Kasumi-1 (cell line): ENCODE data around the gene PJVK.
"Not testable (repeated sequence)": the region's sequence is repeated elsewhere in the genome, so short reads cannot be mapped to it uniquely, and the experiment has no call there.

Source experiments
- DNase-seq, 2 experiments: peaks; one replicate each; lab custom pipeline; 2025; lab: John Stamatoyannopoulos, UW

PJVK gene

DNA sequence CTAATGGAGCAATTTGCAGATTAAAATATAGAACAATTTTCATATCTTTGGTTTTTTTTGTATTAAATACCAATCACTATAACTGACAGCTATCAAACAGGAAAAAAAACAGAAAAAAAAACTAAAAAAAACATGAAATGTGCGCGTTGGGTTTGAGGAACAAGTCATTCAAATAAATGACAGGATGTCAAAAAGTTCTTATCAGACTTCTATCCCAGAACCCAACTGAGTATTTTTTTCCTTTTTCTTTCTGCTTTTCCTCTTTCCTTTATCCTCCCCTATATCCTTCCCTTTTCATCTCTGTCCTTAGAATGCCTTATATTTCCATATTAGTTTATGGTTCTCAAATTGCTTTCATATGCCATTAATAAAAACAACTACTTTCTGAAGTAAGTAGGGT lies 14.5 kb upstream of the PJVK start:
- no peak for DNase-seq

DNA sequence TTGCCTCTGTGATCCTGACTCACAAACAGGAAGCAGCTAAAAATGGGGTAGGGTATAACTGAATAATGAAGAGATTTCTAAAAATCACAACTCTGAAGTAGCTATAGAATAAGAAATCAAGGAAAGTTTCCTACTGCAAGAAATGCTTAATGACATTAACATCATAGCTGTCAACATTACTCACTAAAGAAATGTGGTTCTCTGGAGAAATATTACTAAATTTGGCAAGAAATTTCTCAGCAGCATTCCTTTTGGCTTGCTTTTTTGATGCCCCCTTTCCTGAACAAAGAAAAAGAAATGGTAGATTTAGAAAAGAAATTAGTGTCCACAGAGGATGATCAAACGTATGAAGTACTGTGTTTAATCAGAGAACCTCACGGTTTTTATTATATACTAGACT lies 9.8 kb upstream of the PJVK start:
- DNase-seq = no peak

DNA sequence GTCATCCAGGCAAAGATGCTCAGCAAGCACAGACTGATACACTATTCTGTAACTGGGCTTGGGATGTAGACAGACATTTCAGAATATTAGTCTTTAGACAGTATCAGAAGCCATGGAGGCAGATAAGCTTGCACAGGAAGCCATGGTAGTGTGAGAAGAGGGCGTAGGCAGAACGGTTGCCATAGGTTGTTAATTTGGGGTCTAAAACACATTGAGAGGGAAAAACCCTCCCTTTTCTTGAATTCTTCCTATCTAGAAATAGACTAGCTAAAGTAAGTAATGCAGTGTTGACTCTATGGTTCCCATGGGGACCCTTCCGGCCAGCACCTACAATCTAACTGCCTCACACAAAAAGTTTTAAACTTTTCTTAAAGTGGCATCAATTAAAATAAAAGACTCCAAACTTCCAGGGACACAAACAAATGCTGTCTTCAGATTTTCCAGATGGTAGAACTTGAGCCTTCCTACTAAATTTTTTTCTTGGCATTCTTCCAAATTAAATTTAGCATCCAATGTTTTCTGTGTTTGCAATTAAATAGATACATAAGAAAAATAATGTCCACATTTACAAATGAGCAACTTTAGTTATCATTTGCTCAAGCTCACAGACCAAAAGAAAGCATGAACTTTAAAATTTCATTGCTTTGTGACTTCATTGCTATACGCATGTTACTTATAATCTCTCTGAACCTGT lies 2.1 kb upstream of the PJVK start:
- no peak for DNase-seq

DNA sequence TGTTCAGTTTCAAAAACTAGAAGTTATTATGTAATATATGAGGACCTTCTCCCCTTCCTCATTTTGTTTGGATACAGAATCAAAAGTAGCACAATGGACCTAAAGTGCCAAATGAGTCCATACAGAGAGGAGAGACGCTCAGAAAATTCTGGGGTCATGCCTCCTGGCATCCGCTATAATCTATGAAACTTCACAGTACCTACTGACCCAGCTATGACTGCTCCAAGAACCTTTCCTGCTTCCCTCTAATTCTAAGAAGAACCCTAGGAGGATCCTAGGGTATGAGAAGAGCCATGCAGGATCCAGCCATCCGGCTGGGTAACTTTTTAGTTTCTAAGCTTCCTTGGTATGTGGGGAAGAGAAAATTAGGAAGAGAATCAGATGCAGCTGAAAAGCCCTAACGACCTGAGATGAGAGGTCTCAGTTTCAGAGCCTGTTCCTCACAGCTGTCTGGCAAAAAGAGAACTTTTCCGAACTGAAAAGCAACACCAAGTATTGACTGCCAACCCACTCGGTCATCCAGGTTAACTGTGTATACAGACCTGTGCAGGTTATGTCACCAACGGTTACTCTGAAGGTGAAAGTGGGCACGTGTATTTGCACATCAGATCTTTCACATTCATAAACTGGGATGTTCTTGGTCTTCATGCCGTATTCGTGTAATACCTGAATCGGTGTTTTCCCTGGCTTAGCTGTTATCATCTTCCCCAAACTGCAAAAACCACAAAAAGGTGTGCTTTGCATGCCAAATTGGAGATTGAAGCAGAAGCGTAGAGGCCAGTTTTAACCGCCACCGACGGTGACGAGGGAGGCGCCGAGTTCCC lies 1.3 kb upstream of the PJVK start:
- no peak for DNase-seq

DNA sequence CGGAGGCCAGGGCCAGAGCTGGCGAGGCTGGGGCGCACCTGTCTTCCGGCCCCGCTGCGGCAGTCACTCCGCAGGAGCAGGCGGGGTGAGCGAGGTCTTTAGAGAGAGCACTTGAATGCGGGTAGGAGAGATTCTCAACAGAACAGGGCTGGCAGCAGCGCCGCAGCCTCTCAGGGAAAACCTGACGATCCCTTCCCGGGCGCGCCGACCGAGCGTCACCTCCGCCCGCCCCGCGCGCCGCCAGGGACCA lies 729 bp upstream of the PJVK start:
- DNase-seq = no peak

DNA sequence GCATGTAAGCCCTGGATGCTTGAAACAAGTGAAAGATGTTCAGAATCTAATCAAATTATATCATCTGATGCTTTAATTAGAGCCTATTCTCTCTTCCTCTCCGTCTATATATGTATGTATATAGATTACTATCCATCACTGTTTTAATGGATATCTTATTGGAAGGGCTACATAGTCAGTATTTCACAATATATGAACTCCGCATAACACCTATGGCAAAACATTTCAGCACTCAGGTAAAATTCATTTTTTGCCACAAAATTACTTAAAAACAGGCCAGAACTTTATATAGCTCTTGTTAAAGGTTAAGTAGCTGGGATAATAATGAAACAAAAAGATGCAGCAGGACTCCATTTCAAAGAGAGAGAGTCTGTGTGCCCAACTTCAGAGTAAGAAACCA lies 1.2 kb downstream of the PJVK start:
- DNase-seq = no peak

DNA sequence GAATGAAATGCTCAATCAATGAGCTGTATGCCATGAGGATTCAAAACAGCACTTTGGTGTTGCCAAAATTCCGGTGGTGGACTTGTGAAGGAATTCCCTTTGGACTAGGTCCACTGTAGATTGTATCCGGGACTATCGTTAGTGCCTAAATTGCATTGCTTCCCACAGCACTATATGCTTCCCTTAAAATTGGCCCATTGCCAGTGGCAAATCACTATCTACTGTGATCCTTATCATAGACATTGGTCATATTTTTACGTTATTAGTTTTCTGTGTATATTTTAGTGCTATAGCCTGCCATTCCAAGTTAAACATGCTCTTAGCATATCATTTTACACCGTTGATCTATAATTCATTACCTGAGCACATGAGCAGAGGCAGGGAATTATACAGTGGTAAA lies 1.7 kb downstream of the PJVK start:
- DNase-seq = no peak

DNA sequence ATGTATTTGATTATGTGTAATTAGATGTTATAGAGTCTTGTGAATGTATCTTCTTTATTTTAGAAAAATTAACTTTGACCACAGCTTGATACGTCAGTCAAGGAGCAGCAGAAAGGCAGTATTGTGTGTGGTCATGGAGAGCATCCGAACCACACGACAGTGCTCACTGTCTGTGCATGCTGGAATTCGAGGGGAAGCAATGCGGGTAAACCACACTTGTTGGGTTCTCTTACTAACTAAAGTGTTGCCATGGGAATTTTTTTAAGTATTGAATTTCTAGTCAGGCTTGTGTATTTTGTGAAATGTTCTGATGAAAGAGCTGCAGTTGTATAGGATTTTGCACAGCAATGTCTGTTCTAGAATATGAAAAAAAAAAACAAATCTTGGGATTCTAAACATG lies 4.8 kb downstream of the PJVK start:
- no peak for DNase-seq

DNA sequence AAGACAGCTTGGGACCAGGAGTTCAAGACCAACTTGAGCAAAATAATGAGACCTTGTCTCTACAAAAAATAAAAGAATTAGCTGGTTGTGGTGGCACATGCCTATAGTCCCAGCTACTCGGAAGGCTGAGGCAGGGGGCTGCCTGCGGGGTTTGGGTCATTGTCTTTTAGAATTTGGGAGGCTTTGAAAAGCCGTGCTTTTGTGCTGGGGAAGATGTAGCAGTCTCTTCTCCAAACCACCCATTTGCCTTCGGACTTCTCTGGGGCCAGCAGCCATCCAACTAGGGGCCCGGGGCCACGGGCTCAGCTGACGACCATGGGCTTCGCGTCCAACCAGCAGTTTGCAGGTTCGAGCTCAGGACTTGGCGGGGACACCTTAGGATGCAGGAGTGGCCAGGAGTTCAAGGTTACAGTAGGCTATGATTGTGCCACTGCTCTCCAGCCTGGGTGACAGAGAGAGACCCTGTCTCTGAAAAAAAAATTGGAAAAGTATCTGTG lies 6.3 kb downstream of the PJVK start:
- DNase-seq = no peak

DNA sequence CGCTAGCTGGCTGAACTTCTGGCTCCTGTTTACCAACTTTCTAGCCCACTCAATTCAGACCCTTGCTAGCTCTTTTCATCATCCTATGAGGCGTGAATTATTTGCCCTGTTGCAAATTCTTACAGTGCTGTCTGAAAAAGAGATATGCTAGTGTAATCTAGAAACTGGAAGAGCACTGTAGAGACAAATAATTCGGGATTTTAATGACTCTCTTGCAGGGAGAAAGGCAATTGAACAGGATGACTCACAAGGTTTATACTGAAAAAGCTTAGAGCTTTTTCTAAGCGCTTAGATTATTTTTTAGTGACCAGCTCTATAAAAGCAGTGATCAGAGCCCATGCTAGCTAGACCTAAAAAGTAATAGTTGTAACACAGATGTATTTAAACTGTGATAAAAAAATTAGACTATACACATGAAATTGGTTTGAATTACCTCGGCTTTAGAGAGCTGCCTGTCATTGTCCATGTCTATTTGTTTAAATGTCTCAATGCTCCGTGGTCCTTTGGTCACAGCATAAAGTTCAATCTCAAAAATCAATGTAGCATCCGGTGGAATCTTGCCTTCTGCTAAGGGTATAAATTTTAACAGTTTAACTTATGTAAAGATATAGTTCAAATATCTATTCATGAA lies 18.2 kb downstream of the PJVK start:
- DNase-seq = no peak

DNA sequence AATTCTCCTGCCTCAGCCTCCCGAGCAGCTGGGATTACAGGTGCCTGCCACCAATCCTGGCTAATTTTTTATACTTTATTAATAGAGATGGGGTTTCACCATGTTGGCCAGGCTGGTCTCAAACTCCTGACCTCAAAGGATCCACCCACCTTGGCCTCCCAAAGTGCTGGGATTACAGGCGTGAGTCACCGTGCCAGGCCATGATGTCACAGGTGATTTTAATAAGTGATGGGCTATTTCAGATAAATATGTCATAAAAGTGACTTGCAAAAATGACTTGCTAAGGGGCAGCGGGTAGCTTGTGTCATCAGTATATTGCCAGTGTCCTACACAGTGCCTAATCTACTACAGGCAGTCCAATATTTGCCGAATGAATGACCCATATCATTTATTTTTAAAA lies 20.1 kb downstream of the PJVK start:
- DNase-seq = not testable (repeated sequence)

DNA sequence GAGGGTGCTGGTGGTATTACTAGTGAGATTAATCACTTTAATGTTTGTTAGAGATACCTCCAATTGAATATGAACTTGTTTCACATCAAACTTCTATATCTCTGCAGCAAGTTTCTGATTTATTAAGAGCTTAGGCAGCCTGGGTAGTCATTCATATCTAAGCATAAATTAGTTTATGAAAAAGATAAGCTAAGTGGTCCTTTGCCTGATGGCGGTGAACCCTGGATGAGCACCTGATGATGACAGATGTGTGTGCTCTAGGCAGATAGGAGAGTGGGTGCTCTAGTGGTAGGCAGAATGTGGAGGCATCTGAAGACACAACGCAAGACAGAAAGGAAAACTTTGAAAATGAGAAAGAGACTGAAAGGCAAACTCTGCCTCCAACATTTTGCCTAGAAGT lies 22.2 kb downstream of the PJVK start:
- DNase-seq = no peak

DNA sequence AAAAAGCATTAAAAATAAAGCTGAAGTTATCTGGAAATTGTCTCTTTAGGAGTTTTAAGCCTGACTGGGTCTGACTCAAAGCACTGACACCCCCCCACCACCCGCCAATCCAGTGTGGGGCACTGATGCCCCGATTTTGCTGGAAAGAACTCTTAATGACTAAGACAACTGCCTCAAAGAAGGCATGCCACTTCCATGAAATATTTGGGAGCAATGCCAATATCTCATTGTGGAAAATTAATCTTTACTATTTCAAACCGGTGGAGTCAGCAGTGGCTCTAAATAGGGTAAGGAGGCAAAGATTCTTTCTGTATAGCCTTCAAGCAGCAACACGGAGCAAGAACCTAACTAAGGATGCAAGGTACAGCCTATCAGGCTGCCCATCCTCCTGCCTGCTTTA lies 22.8 kb downstream of the PJVK start:
- no peak for DNase-seq

DNA sequence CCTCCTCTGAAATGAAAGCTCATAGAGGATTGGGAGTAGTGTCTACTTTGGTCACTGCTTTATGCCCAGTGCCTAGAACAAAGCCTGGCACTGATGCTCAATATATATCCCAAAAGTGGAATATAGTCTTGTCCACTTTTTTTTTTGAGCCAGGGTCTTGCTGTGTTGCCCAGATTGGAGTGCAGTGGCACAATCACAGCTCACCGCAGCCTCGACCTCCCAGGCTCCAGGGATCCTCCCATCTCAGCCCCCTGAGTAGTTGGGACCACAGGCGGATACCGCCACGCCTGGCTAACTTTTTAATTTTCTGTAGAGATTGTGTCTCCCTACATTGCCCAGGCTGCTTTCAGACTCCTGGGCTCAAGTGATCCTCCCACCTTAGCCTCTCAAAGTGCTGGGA lies 23.4 kb downstream of the PJVK start:
- DNase-seq = no peak

DNA sequence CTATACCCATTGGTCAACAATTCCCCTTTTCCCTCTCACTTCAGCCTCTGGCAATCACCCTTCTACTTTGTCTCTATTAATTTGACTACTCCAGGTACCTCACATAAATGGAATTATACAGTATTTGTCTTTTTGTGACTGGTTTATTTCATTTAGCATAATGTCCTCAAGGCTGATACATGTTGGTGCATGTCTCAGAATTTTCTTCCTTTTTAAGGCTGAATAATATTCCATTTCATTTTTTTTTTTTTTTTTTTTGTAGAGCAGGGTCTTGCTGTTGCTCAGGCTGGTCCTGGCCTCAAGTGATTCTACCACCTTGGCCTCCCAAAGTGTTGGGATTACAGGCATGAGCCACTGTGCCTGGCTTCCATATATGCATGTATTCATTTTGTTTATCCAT lies 25.3 kb downstream of the PJVK start:
- DNase-seq = no peak

DNA sequence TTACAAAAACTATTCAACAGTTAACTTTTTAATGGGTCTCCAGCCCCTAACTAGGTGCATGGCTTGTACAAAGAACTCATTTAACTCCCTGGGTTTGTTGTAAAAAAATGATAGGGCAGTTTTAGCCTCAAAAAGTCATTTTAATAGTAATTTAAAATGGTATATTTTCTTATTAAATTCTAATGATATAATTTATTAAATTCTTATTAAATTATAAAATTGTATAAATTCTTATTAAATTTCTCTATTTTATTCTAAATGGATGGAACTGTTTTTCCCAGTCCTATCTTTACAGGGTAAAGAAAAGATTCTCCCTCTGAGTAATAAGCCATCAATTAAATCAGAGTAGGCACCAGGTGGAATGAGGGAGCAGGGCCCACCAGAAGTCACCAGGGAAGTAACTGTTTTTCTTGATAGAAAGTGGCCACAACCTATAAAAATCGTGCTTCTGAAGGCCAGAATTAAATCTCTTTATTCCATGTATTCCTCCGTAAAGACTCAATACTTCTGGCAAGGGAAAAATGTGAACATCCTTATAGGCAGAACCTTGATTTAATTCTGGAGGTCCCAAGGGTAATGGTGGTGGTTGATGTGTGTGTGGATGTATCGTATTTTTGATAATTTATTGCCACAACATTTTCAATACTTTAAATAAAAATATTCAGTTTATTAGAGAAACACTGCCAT lies 26.4 kb downstream of the PJVK start:
- peak; percentile 27 to 77 for DNase-seq

DNA sequence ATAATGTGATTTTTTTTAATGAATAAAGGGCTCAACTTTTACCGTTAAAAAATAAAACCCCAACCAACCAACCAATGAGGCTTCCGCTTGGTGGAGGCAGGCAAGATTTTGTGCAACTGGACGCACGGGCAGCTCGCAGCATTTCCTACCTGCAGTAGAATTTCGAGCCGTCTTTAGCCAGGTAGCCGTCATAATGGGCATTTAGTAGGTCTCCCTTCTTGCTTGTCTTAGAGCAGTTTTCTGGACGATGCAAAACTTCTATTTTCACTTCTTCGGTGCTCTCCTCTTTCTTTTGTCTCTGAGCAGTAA lies 26.9 kb downstream of the PJVK start:
- peak; percentile 67 to 77 for DNase-seq

DNA sequence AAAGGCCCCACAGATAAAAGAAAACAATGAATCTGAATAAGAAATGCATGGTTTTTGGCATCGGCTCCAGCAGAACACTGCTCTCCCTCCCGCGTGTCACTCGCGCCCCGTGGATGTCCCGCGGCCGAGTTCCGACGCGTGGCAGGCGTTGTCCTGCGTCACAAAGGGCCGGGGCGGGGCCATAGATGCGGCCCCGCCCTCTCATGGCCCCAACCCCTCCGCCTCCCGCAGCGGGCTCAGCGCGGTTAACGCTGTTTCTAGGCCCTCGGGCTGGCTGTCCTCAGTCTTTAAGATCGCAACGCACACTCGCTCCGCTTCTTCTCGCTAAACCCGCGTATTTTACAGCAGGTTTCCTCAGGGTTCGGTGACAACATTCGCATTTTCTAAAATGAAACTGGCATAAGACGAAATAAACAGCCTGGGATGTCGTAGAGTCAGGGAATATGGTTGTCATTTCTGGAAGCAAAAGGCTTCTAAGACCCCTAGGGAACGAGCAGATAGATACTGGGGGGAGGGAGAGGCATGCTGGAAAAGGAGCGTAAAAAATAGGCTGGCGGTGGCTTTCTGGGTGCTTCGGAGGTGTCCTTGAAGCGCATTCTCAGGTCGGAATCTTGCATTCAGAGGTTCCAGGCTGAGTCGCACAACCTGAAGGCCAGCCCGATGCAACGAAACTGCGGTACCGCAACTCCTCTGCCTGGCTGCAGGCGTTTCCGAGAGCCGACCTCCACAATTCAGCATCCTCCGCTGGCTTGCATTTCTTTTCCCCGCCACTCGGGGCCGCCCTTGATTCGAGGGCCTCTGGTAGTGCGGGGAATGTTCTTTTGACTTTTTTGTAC lies 27.5 kb downstream of the PJVK start, which contains the start of gene FKBP7:
Gene FKBP7, minus strand, starts transcription at position 162 of the 836 bp plus-strand sequence. Its CDS starts 101 bp downstream, at position 61.
- peak; percentile 88 to 92 for DNase-seq

DNA sequence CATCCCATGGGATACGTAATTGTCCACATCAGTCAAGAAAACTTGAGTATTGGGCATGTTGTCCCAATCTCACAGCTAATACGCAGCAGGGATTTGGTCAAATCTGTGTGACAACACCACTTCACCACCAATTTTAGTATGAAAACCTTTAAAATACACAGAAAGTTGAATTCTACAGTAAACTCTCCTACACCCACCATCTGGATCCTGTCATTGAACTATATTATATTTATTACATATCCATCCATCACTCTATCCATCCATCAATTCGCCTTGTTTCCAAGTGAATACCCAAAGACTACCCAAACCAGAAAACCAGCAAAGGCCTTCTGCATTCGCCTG lies 28.1 kb downstream of the PJVK start:
- peak; percentile 51 to 63 for DNase-seq

DNA sequence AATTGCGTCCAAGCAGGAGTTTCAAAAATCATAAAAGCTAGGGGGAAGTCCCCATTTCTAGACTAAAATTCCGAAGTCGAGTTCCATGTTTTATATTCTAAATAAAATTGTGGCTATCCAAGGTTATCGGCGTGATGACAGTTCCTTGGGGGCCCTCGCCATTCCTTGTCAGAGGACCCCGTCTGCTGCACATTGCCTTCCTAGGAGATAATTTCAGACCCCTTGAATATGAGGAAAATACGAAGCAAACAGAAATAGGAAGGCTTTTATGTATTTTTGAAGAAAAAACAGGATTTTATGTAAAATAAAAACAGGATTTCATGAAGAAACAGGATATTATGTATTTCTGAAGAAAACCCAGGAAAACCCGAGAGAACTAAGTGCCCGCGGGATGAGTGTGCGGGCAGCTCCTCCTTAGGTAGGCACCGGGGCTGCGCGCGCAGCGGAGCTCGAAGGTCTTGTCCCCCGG lies 28.6 kb downstream of the PJVK start:
- DNase-seq = no peak

DNA sequence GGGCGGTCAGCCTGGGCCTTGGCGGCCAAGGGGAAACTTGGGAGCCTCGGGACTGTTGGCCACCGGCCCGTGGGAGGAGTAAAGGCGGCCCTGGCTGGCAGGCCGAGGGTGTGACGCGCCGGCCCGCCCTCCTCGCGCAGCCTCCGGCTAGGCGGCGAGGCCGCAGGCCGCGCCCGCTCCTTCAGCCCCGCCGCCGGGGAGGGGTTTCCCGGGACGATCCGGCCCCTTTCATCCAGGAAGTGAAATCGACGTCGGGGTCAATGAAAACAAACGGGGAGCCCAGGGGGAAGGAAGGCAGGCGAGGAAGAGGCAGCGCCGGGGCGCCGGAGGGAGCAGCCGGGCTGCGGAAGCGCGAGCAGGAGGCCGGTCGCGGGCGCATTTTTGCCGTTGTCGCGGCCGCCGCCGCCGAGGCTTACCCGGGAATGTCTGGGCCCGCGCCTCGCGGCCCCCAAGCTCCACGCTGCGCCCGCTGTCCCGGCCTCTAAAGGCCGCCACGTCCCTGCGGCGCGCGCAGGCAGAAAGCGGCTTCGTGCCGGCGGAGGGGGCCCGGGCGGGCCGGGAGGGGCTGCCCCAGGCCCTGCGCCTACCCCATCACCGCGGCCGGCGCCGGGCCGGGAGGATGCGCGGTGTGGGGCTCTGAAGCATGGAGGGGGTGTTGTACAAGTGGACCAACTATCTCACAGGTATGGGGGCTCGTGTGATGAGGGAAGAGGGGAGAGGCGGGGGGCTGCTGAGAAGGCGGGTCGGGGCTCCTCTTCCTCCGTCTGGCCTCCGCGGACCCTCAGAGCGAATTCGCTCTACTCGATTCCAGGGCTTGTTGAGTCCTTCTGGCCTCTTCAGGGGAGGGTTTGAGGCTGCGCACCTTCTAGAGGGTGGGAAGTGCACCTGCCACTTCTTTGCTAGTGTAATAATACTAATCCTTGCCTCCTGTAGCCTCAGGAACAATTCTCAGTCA lies 29.3 kb downstream of the PJVK start, which contains the start of gene PLEKHA3:
Gene PLEKHA3, plus strand, starts transcription at position 231 of the 955 bp plus-strand sequence. Its CDS starts 413 bp downstream, at position 644.
- DNase-seq = peak; percentile 90 to 95
